ENCODE measurements around the gene WDR33. TPM values are rescaled to one million over a fixed set of nuclear protein-coding genes. Genes with fewer than 3 reads are reported as not detected.
"Not testable (repeated sequence)": the region's sequence is repeated elsewhere in the genome, so short reads cannot be mapped to it uniquely, and the experiment has no call there.

The WDR33 gene
- total and polyA plus RNA-seq, 5 experiments from 2014 or later, result 26.4 to 92.5 (median 48.1) TPM

- POLR2A ChIA-PET, result interaction anchor here (0.6 kb wide), 1 partner anchor 48 kb away, joined by 5 read pairs; no protein-coding TSS in a partner anchor
- not testable (repeated sequence) for DNase-seq, H3K9me3 Mint-ChIP-seq, ATAC-seq, H3K27me3 Mint-ChIP-seq
- Mint-ChIP-seq H3K4me3 (peak overlapping the region in 8 of 10 donors; percentile 15 to 97 (median 62)), H3K4me1 (peaks cover 36 to 86% (median 71%) of the 10 kb centered on the region in 4 donors), H3K27ac (peak overlapping the region in 4 of 10 donors; percentile 33 to 70 (median 48)), H3K36me3 (peaks cover 8 to 31% (median 9%) of the 10 kb centered on the region in 3 donors)
These were observed 4.1 kb downstream of the WDR33 start for GRCh38 chr2:127806860-127807259.

GRCh38 chr2:127805491-127805890 lies 5.5 kb downstream of the WDR33 start:
- POLR2A ChIA-PET, result interaction anchor here (0.9 to 1.0 kb wide), 2 partner anchors 103 kb away, joined by 8 to 13 read pairs; no protein-coding TSS in a partner anchor
- Mint-ChIP-seq H3K4me1 (peaks cover 33 to 85% (median 69%) of the 10 kb centered on the region in 4 donors), H3K36me3 (peaks cover 2 to 39% (median 2%) of the 10 kb centered on the region in 3 donors), H3K9me3 (no peaks in the 10 kb centered on the region), H3K27ac (peak overlapping the region in 4 of 10 donors; percentile 14 to 60 (median 47)), H3K4me3 (peak overlapping the region in 9 of 10 donors; percentile 2 to 70 (median 41)), H3K27me3 (no peaks in the 10 kb centered on the region)
- ATAC-seq, result no peak
- no peak for DNase-seq

- Mint-ChIP-seq H3K27me3 (no peaks in the 10 kb centered on the region), H3K36me3 (peaks cover 0 to 54% (median 6%) of the 10 kb centered on the region in 3 donors), H3K4me3 (peak overlapping the region in 4 of 10 donors; percentile 16 to 28 (median 20)), H3K4me1 (peaks cover 26 to 87% (median 65%) of the 10 kb centered on the region in 4 donors), H3K9me3 (no peaks in the 10 kb centered on the region), H3K27ac (no peak overlapping the region)
- ATAC-seq, result no peak
- POLR2A ChIA-PET, result no interaction called here
- no peak for DNase-seq
These were observed 11.0 kb downstream of the WDR33 start for GRCh38 chr2:127799926-127800325.

- no peaks in the 10 kb centered on the region for H3K27me3 Mint-ChIP-seq
- ATAC-seq (no peak), DNase-seq (no peak)
- peaks cover 30 to 84% (median 64%) of the 10 kb centered on the region in 4 donors for H3K4me1 Mint-ChIP-seq
- POLR2A ChIA-PET, result interaction anchor here (0.6 kb wide), 1 partner anchor 301 kb away, joined by 4 read pairs; no protein-coding TSS in a partner anchor
- peak overlapping the region in 6 of 10 donors; percentile 26 to 74 (median 36) for H3K4me3 Mint-ChIP-seq
- peaks cover 0 to 59% (median 4%) of the 10 kb centered on the region in 3 donors for H3K36me3 Mint-ChIP-seq
- H3K27ac Mint-ChIP-seq, result peak overlapping the region in 6 of 10 donors; percentile 23 to 58 (median 50)
- no peaks in the 10 kb centered on the region for H3K9me3 Mint-ChIP-seq
These were observed 14.6 kb downstream of the WDR33 start for GRCh38 chr2:127796389-127796788.

GRCh38 chr2:127794901-127795300 lies 16.1 kb downstream of the WDR33 start:
- H3K4me1 Mint-ChIP-seq, result peaks cover 28 to 80% (median 58%) of the 10 kb centered on the region in 4 donors
- POLR2A ChIA-PET, result interaction anchor here (0.6 kb wide), 1 partner anchor 43 kb away, joined by 3 read pairs; no protein-coding TSS in a partner anchor
- ATAC-seq, H3K9me3 Mint-ChIP-seq, DNase-seq, H3K27me3 Mint-ChIP-seq: not testable (repeated sequence)
- peaks cover 0 to 55% (median 4%) of the 10 kb centered on the region in 3 donors for H3K36me3 Mint-ChIP-seq
- peak overlapping the region in 1 of 10 donors; percentile 52 for H3K4me3 Mint-ChIP-seq
- H3K27ac Mint-ChIP-seq, result peak overlapping the region in 1 of 10 donors; percentile 89

GRCh38 chr2:127792805-127793204 lies 18.2 kb downstream of the WDR33 start:
- Mint-ChIP-seq H3K27ac (peak overlapping the region in 4 of 10 donors; percentile 3 to 89 (median 52)), H3K27me3 (no peaks in the 10 kb centered on the region), H3K4me3 (peak overlapping the region in 1 of 10 donors; percentile 6), H3K4me1 (peaks cover 20 to 62% (median 44%) of the 10 kb centered on the region in 4 donors), H3K9me3 (no peaks in the 10 kb centered on the region), H3K36me3 (peaks cover 0 to 51% (median 2%) of the 10 kb centered on the region in 3 donors)
- ATAC-seq (no peak), DNase-seq (no peak)
- POLR2A ChIA-PET, result interaction anchor here (0.9 kb wide), 1 partner anchor 20 kb away, joined by 3 read pairs; no protein-coding TSS in a partner anchor

GRCh38 chr2:127790694-127791529 lies 20.1 kb downstream of the WDR33 start:
- no peak for ATAC-seq
- H3K36me3 Mint-ChIP-seq, result peaks cover 0 to 39% (median 0%) of the 10 kb centered on the region in 3 donors
- no peaks in the 10 kb centered on the region for H3K27me3 Mint-ChIP-seq
- no peak for DNase-seq
- H3K4me3 Mint-ChIP-seq, result peak overlapping the region in 1 of 10 donors; percentile 30
- POLR2A ChIA-PET, result no interaction called here
- H3K9me3 Mint-ChIP-seq, result no peaks in the 10 kb centered on the region
- H3K27ac Mint-ChIP-seq, result peak overlapping the region in 3 of 10 donors; percentile 25 to 54 (median 48)
- H3K4me1 Mint-ChIP-seq, result peaks cover 13 to 45% (median 34%) of the 10 kb centered on the region in 4 donors

- Mint-ChIP-seq H3K27ac (peak overlapping the region in 3 of 10 donors; percentile 27 to 69 (median 43)), H3K4me3 (no peak overlapping the region), H3K4me1 (peaks cover 12 to 36% (median 25%) of the 10 kb centered on the region in 4 donors), H3K27me3 (no peaks in the 10 kb centered on the region), H3K9me3 (no peaks in the 10 kb centered on the region), H3K36me3 (peaks cover 0 to 30% (median 3%) of the 10 kb centered on the region in 3 donors)
- POLR2A ChIA-PET, result interaction anchor here (0.7 kb wide), 2 partner anchors 14 to 78 kb away, joined by 4 read pairs; no protein-coding TSS in a partner anchor
- ATAC-seq (no peak), DNase-seq (no peak)
These were observed 24.7 kb downstream of the WDR33 start for GRCh38 chr2:127786048-127786809.

- Mint-ChIP-seq H3K36me3 (peaks cover 0 to 28% (median 13%) of the 10 kb centered on the region in 3 donors), H3K9me3 (no peaks in the 10 kb centered on the region), H3K4me3 (peak overlapping the region in 3 of 10 donors; percentile 4 to 31 (median 5)), H3K27me3 (no peaks in the 10 kb centered on the region), H3K4me1 (peaks cover 11 to 42% (median 21%) of the 10 kb centered on the region in 4 donors), H3K27ac (peak overlapping the region in 5 of 10 donors; percentile 15 to 73 (median 28))
- DNase-seq (no peak), ATAC-seq (no peak)
- POLR2A ChIA-PET, result no interaction called here
These were observed 25.9 kb downstream of the WDR33 start for GRCh38 chr2:127784965-127785518.

- peaks cover 16 to 55% (median 32%) of the 10 kb centered on the region in 4 donors for H3K4me1 Mint-ChIP-seq
- POLR2A ChIA-PET, result interaction anchor here (0.7 kb wide), 1 partner anchor 360 kb away, joined by 4 read pairs; no protein-coding TSS in a partner anchor
These were observed 27.9 kb downstream of the WDR33 start for GRCh38 chr2:127783101-127783500.

GRCh38 chr2:127778850-127779249 lies 32.1 kb downstream of the WDR33 start:
- Mint-ChIP-seq H3K4me3 (peak overlapping the region in 3 of 10 donors; percentile 3 to 42 (median 18)), H3K9me3 (peaks cover 0 to 2% (median 0%) of the 10 kb centered on the region in 9 donors), H3K27ac (peak overlapping the region in 5 of 10 donors; percentile 22 to 57 (median 47)), H3K36me3 (peaks cover 0 to 26% (median 13%) of the 10 kb centered on the region in 3 donors), H3K4me1 (peaks cover 22 to 69% (median 47%) of the 10 kb centered on the region in 4 donors), H3K27me3 (no peaks in the 10 kb centered on the region)
- DNase-seq, result no peak
- no peak for ATAC-seq
- POLR2A ChIA-PET, result no interaction called here

More at GRCh38 chr2:127783101-127783500, 27.9 kb downstream of the WDR33 start:
- DNase-seq, result no peak
- Mint-ChIP-seq H3K27me3 (no peaks in the 10 kb centered on the region), H3K9me3 (peaks cover 0 to 2% (median 0%) of the 10 kb centered on the region in 9 donors), H3K36me3 (peaks cover 0 to 26% (median 13%) of the 10 kb centered on the region in 3 donors), H3K27ac (peak overlapping the region in 1 of 10 donors; percentile 6), H3K4me3 (no peak overlapping the region)
- peak in 1 of 2 donors; percentile 23 for ATAC-seq

All from naive thymus-derived CD8-positive, alpha-beta T cell (primary cell).